PFSK-1 (cell line): ENCODE measurements around the gene MLNR.

ENCODE experiments used
- FOXP2 ChIP-seq: optimal IDR thresholded peaks from 2 replicates; pipeline ENCODE3; 2011; ENCODE audit warnings: borderline replicate concordance, control low read depth, inconsistent platforms; ENCODE audit not compliant: insufficient read depth; ENCODE audit errors: extremely low read length, extremely low read depth
- POLR2AphosphoS5 ChIP-seq: IDR thresholded peaks from 2 replicates; pipeline ENCODE4 v1.6.1; 2012; ENCODE audit warnings: low read depth, mild to moderate bottlenecking, control low read depth, low read length, moderate library complexity
- REST ChIP-seq, 2 experiments: IDR thresholded peaks; 2 replicates each; pipeline versions ENCODE4 v1.6.1 to v1.8.0; 2011 to 2012; ENCODE audit warnings: low read depth in 2 of 2, low read length in 2 of 2, control low read depth in 1 of 2, inconsistent platforms in 1 of 2, mild to moderate bottlenecking in 1 of 2, moderate library complexity in 1 of 2; ENCODE audit not compliant: insufficient read depth in 1 of 2
- SIN3A ChIP-seq: IDR thresholded peaks from 2 replicates; pipeline ENCODE4 v1.6.1; 2012; ENCODE audit warnings: mild to moderate bottlenecking, low read length, moderate library complexity, borderline replicate concordance; ENCODE audit not compliant: insufficient read depth
- TAF1 ChIP-seq: IDR thresholded peaks from 2 replicates; pipeline ENCODE4 v1.6.1; 2012; ENCODE audit warnings: low read length, control low read depth, borderline replicate concordance; ENCODE audit not compliant: insufficient read depth

The MLNR gene

GRCh38 chr13:49238621-49239020 is 18.5 kb downstream of the MLNR start:
- TF ChIP-seq TAF1 = no peak
- TF ChIP-seq SIN3A = no peak
- TF ChIP-seq POLR2AphosphoS5 = no peak
- TF ChIP-seq REST (IDR thresholded peaks at IDR 0.05; ENCODE audit: insufficient read depth in 1 of 2, low read depth in 2 of 2, low read length in 2 of 2) = no peak
- TF ChIP-seq FOXP2 = no peak

- no peak for TF ChIP-seq POLR2AphosphoS5
- no peak for TF ChIP-seq SIN3A
- no peak for TF ChIP-seq FOXP2
- no peak for TF ChIP-seq REST (IDR thresholded peaks at IDR 0.05; ENCODE audit: insufficient read depth in 1 of 2, low read depth in 2 of 2, low read length in 2 of 2)
- no peak for TF ChIP-seq TAF1
These were observed 19.9 kb downstream of the MLNR start for GRCh38 chr13:49240017-49240416.

- TF ChIP-seq POLR2AphosphoS5 = no peak
- TF ChIP-seq REST (IDR thresholded peaks at IDR 0.05; ENCODE audit: insufficient read depth in 1 of 2, low read depth in 2 of 2, low read length in 2 of 2) = no peak
- no peak for TF ChIP-seq SIN3A
- TF ChIP-seq TAF1 = no peak
- TF ChIP-seq FOXP2 = no peak
These were observed 21.2 kb downstream of the MLNR start for GRCh38 chr13:49241296-49241695.

GRCh38 chr13:49245101-49245500 is 25.0 kb downstream of the MLNR start:
- TF ChIP-seq POLR2AphosphoS5 = no peak
- no peak for TF ChIP-seq FOXP2
- no peak for TF ChIP-seq SIN3A
- TF ChIP-seq REST (IDR thresholded peaks at IDR 0.05; ENCODE audit: insufficient read depth in 1 of 2, low read depth in 2 of 2, low read length in 2 of 2) = no peak
- TF ChIP-seq TAF1 = no peak

GRCh38 chr13:49246850-49247642 is 26.9 kb downstream of the MLNR start:
- no peak for TF ChIP-seq REST (IDR thresholded peaks at IDR 0.05; ENCODE audit: insufficient read depth in 1 of 2, low read depth in 2 of 2, low read length in 2 of 2)
- no peak for TF ChIP-seq SIN3A
- TF ChIP-seq POLR2AphosphoS5 = no peak
- no peak for TF ChIP-seq FOXP2
- TF ChIP-seq TAF1 = no peak
